Activated T-cell treated with anti-CD3 and anti-CD28 coated beads for 1 hour (primary cell): Measurements from ENCODE around the gene MTHFS.
"Not testable (repeated sequence)": the region's sequence is repeated elsewhere in the genome, so short reads cannot be mapped to it uniquely, and the experiment has no call there.

Source experiments
- DNase-seq: peaks from one replicate; pipeline ENCODE4 v3.0.0-alpha.2; 2020; ENCODE audit warnings: low read depth

Gene MTHFS

DNA sequence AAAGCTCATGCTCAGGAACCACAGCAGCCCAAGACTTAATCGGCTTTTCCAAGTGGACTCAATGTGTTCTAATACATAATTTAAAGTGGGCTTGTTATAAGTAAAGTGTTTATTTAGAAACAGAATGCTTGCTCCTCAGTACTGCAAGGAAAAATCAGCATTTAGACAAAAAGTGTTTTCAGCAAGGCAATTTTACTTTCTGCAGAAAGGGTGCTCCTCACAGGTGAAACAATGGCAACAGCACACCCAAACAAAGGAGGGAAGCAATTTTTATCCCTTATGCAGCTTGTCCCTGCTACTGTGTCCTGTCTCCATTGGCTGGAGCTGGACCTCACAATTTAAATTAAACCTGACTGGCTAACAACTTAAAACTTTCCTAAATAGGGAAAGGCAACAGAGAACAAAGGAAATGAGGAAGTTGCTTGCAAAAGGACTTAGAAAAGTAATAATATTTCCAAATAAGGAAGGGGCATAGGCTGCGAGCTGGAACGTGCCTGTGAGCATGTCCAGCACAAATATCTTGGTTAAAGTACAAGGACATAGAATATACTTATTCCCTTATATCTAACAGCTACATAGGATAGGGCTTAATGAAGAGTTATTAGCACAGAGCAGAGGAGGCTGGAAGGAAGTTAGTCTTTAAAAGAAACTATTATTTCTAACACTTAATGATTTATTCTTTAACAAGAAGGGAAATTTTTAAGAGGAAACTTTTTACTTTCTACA is 19.1 kb upstream of the MTHFS start:
- DNase-seq: not testable (repeated sequence)

DNA sequence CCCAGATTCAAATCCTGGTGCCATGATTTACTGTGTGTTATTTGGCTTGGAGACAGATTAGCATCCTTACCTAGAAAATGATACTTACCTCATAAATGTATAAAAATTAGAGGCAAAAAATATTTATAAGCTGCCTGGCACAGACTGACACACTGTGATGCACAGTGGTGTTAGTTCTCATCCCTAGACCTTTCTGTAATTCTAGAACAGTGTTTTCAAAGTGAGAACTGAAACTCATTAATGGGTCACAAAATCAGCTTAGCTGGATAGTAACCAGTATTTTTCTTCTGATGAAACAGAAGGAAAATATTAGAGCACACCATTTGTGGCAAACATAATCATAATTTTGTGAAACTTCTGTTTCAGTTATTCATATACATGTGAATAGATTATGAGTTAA is 17.9 kb upstream of the MTHFS start:
- no peak for DNase-seq

DNA sequence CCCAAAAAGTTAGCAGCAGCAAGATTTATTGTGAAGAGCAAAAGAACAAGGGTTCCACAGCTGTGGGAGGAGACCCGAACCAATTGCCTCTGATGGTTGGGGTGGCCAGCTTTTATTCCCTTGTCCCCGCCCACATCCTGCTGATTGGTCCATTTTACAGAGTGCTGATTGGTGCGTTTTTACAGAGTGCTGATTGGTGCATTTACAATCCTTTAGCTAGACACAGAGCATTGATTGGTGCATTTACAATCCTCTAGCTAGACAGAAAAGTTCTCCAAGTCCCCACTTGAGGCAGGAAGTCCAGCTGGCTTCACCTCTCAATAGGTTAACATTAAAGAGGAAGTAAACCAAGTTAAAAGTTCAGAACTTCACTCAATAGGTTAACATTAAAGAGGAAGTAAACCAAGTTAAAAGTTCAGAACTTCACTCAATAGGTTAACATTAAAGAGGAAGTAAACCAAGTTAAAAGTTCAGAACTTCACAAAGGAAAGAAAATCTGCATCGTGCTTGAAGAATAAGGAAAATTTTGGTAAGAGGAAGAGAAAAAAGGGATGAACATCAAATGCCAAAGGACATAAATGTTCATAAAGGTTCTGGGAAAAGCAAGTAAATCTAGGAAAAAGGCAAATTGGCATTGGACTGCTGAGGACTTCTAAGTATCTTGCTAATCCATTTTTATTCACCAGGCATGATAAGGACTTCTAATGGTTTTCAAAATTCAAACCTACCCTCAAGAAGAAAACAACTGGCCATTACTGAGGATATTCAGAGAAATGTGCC is 12.9 kb upstream of the MTHFS start:
- not testable (repeated sequence) for DNase-seq

DNA sequence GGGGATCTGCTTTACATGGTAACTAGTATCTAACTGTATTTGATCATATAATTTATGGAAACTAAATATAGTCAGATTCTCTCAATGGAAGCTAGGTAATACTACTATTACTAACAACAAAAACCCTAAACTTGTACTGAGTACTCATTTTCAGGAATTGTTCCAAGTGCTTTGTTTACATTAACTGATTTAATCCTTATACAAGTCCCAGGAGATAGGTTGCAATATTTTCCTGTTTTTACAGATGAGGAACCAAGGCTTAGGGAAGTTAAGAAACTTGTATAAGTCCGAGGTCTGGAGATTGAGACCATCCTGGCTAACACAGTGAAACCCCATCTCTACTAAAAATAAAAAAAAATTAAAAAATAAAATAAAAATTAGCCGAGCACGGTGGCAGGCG is 7.5 kb upstream of the MTHFS start:
- no peak for DNase-seq

DNA sequence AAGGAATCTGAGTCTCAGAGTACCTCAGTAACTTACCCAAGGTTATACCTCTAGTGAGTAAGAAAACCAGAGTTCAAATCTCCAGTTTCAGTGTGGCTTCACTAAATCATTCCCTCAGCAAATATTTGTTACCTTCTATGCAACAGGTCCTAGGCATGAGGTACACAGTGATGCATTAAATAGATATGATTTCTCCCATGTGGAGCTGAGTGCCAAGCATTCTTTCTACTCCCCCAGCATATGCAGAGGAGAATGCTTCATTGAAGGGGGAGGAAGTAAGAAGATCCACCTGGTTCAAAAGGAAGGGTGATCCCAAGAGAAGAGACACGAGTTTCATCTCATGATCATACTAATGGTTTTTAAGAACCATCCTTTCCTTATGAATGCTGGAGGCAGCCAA is 6.8 kb upstream of the MTHFS start:
- no peak for DNase-seq

DNA sequence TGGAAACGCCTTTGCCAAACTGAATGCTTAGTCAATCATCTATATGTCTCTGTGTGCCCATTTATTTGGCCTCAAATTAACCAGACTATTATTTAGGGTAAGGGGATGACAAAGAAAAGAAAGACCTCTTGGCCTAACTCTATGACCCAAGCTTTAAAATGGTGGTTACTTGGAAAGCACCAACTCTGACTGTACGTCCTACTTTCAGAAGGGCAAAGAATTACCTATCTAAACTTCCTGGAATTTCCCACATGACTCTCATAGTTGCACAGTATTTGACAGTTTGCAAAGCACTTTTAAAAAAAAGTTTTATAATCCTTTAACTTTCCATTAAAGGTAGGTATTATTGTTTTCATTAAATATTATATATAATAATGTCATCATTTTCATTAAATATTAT is 6.3 kb upstream of the MTHFS start:
- no peak for DNase-seq

DNA sequence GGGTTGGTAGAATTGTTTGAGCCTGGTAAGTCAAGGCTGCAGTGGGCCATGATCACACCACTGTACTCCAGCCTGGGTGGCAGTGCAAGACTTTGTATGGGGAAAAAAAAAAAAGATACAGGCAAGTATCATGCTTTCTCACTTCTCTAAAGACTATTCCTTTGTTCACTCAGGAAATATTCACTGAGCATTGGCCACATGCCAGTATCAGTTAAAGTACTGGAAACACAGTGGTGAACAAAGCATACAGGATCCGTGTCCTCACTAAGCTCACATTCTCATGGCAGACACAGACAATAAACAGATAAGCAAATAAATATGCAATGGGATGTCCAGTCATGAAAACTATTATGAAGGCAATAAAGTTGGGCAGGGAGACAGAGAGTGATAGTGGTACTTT is 5.1 kb upstream of the MTHFS start:
- DNase-seq: no peak

DNA sequence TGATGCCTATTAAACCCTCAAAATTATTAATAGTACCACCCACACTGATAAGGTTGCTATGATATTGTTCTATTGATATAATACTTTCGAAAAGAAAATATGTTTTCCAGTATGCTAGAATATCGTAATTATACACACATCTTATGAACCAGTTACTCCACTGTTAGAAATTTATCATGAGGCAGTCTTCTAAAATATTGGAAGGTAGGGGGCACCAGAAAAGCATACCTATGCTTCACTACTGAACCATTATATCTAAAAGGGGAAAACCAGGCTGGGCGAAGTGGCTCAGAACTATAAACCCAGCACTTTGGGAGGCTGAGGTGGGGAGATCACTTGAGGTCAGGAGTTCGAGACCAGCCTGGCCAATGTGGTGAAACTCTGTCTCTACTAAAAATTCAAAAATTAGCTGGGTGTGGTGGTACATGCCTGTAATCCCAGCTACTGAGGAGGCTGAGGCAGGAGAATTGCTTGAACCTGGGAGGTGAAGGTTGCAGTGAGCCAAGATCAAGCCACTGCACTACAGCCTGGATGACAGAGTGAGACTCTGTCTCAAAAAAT is 4.1 kb upstream of the MTHFS start:
- DNase-seq: not testable (repeated sequence)

DNA sequence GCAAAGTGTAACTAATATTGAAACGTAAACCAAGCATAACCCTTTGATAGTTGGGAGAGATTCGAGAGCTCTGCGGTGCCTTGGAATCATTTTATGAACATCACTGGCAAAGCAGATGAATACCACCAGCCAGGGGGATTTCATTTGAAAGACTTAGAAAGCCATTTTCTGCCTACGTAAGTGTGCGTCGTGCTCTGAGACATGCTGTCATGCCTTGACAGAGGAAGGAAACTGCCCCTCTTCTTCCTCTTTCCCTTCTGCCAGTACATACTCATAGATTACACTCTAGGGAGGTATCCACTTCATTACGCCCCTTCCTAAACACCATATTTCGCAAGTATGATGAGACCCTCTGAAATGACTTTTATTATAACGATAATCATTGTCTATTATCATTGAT is 3.3 kb upstream of the MTHFS start:
- no peak for DNase-seq

DNA sequence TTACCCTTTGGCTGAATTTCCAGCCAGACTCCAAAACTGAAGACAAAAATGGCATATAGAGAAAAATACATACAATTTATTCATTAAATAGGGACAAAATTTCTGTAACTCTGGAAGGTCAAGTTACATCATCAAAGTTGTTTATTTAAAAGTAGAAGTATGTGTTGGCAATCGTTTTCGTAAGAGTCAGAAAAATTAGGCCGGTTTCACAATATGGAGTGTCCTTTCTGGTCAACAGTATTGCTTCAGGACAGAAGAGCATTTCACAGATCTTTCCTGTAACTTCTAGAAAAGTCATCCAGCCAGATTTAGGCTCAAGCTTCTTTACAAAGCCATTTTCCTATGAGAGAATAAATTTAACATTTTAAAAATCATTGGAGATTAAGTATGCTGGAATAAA is 2.0 kb upstream of the MTHFS start:
- DNase-seq: not testable (repeated sequence)

DNA sequence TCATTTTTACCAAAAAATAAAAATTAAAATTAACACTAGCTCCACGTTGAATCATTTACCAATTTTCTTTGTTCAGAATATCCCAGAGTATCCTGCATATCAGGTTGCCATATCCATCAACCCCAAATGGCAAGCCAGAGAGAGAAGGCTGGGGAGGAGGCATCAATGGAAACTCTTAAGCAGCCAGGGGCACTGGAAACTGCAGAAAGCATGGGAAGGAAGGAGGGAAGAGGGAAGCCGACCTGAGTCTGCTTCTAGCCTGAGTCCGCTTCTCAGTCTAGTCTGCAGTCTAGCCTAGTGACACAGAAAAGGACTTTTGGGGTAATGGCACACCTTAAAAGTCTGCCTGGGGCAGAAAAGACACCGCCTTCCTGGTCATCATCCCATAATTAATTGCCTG is 1.6 kb upstream of the MTHFS start:
- no peak for DNase-seq

DNA sequence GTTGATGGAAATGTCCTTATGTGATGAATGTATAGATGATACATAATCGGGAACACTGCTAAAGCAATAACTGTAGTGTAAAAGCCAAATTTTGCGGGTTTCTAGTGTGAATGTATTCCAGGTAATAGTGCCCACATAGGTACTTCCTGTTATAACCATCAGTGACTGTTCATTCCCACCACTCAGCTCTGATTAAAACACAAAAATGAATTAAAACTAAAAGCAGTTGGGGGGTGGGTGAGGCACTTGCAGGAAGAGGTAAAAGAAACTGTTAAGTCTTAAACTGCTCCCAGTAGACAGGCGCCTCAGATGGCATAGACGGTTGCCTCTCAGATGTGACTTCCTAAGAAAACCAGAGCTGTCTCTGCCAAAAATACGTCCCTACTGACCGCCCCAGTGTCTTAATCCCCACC is 893 bp upstream of the MTHFS start:
- no peak for DNase-seq

DNA sequence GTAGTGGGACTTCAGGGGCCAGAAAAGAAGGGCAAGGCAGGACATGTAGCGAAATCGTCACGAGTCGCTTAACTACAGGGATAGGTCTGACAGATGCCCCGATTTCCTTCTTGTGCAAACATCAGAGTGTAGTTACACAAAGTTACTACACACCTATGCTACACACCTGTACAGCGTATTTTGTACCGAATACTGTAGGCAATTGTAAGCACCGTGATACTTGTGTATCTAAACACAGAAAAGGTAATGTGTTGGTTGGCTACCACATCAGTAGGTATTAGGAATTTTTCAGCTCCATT is 515 bp upstream of the MTHFS start:
- DNase-seq: no peak

DNA sequence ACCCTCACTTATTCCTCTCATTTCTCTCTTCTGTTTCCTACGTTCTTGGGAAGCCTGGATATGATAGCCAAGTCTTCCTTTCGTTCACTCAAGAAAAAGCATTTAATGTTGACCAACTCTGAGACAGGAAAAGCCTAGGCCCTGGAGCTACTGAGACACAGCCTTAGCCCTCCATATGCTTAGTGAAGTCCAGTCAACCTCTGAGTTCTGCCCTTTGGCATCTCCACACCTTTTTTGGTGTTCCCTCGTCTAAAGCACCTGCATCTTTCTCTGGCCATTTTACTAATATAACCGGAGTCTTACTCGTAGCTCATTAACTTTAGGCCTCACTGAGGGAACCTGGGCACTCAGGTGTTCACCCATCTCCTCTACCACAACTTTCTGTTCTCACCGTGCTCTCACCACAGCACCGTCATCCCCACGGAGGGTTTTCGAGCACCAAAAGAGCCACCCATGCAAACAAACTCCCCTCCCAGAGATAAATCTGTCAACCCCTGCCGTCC is 632 bp downstream of the MTHFS start:
- no peak for DNase-seq

DNA sequence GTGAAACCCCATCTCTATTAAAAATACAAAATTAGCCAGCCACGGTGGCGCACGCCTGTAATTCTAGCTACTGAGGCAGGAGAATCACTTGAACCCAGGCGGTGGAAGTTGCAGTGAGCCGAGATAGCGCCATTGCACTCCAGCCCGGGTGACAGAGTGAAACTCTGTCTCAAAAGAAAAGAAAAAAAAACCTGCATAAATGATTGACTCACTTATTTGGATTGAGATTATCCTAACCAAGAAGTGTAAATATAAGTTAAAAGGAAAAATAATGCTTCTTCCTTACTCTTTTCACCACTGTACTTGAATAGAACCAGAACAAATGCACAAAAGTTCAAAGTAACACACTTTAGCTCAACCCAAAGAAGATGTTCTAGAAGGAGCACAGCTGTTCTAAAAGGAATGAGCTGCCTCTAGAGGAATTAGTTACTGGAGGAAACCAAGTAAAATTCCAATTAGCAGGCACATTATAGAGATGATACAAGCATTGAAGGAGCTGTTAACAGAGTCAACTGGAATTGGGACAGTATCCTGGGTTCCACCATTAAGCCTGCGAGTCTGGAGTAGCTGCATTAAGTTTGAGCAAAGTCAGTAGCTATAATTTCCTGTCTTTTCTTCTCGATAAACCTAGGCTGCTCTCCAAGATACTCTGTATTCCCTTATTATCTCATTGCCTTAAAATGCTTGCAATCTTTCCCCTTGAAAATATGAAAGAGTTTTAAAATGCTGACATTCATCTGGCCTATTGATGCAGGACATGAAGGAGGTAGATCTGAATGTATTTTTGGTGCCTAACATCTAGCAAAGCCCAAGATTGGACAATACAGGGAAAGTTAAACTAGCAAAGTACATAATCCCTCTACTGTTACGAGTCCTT is 9.5 kb downstream of the MTHFS start:
- no peak for DNase-seq

DNA sequence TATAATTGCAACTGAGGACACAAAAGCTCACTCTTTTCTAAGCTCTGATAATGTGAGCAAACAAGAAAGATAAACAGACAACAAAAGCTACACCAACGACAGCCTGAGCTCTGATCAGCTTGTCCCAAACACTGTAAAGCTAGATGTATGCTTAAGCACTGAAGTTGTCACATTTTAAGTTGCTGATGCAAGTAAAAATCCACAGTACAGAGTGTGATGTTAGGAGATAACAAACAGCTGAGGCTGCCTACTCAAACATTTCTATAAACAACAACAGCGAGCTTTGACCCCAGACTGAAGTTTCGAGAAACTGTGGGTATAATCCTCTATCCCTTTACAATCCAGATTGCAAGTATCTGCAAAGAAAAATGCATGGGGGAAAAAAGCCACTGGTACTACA is 10.7 kb downstream of the MTHFS start:
- no peak for DNase-seq

DNA sequence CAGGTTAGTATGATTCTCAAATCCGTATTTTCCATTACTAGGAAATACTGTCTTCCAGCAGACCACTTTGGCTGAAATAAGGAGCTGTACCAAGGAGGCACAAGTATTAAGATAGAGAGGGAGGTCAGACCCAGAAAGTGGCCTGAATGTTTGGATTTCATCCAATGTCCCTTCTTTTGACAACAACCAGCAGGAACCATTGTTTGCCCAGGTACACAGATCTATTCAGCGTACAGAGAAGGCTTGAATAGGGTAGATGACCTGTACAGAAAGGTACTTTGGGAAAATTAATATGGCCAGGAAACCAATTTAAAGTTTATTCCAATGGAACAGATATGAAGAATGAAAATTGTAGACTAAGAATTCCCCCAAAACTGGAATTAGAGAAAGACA is 12.6 kb downstream of the MTHFS start:
- no peak for DNase-seq

DNA sequence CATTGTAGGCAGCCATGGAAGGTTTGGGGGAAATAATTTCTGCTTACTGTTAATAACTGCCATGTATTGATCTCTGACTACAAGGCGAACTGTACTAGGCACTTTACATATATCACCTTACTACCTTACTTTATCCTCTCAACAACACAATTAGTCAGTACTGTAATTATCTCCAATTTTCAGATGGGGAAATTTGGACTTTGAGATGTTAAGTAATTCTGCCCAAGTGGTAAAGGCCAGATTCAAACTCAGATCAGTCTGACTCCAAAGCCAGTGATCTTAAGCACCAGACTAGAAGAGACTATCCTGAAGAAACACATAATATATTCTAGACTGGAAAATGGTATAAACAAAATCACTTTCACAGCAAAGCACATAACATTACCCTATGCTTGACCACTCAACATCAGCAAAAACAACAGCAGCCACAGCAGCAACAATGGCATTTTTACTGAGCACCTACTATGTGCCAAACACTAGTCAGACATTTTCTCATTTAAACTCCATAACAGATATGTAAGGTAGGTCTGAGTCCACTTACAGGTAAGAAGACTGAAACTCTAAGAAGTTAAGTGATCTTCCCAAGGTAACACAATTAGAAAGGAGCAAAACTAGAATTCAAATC is 13.1 kb downstream of the MTHFS start:
- DNase-seq: no peak

DNA sequence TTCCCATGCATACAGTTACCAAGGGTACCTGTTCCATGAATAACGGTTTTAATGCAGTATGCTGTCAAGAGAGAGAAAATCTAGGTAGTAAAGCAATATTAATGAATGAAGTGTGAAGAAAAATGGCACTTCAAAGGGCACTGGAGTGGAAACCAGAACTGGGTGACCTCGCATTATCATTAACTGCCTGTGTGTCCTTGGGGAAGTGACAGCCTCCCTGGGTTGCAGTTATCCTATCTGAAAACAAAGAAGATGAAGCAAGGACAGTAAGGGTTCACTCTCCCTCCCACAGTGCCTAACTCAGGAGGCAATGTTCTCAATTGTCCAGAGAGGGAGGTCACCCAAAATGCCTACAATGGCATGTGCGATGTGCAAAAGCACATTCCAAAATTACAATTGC is 15.1 kb downstream of the MTHFS start:
- DNase-seq: no peak

DNA sequence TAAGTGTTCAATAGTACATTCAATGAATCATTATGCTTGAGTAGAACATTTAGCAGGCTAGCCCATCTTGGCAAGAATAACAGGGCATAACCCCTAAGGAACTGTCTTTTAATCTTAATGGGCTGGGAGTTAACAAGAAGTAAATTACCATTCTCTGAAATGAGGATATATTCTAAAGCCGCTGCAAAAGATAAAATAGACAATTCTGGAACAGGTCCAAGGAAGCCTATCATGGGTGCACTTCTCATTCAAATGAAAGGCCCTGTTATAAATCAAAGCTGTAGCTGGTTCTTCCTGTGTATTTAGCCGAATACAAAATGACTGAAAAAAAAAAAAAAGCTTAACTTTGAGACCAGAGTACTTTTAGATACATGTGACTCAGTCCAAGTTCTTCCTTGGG is 15.6 kb downstream of the MTHFS start:
- DNase-seq: no peak

DNA sequence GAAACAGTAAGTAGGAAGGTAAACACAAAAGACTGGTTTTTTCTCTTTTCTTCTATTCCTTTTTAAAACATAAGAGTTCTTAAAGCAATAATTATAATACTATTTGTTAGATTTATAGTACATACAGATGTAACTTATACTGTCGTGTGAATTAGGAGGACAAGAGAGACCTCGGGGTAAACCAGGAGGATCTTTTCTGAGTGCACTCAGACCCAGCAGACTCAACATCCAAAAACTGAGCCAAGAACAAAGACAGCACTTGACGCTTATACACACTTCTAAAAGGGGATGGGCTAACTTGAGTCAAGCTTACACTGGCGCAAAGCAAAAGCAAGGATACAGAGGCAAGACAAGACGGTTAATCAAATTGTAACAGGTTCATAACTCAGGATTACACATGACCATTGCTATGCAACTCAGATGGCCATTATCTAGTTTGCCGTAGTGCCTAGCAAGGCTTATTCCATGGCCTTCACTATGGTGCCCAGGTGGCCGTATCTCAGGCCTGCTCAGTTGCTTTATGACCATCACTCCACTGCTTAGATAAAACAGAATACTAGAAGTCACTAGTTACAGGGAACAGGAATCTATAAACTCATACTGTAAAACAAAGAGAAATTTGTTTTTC is 18.6 kb downstream of the MTHFS start:
- no peak for DNase-seq

DNA sequence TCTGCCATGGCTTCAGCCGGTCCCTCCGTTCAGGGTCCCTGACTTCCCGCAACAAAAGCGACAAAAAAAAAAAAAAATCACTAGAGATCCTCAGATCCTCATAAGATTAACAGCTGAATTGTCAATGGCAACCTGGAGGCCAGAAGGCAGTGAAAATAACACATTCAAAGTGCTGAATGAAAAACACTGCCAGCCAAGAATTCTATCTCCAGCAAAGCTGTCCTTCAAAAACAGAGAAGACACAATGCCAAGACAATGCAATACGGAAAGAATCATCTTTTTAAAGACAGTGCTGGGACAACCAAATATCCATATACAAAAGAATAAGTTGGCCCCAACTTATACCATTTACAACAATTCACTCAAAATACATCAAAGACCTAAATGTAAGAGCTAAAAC is 21.6 kb downstream of the MTHFS start:
- DNase-seq: no peak
